ENCODE data around the gene FGF14.

- no peak for TF ChIP-seq CTCF (IDR thresholded peaks at IDR 0.05)
- TF ChIP-seq POLR2A (IDR thresholded peaks at IDR 0.05), result no peak
- no peak for TF ChIP-seq POLR2AphosphoS5 (IDR thresholded peaks at IDR 0.05)
Observed at GRCh38 chr13:101845245-101846020, 556.4 kb downstream of the FGF14 start.
